ENCODE results near the gene LBR. TPM values are rescaled to one million over a fixed set of nuclear protein-coding genes. Genes with fewer than 3 reads are reported as not detected.

The LBR gene
- total RNA-seq, 3 donors from 2014 or later, result 87.9 to 161 (median 123) TPM

GRCh38 chr1:225449261-225449660 is 21.4 kb upstream of the LBR start:
- peaks cover 40% of the 10 kb centered on the region for H3K4me1 ChIP-seq (ENCODE audit: low read depth)
- DNase-seq (peak in 2 of 3 donors; percentile 71 to 77), ATAC-seq (peak; percentile 69)
- TF ChIP-seq, protein P1, sequence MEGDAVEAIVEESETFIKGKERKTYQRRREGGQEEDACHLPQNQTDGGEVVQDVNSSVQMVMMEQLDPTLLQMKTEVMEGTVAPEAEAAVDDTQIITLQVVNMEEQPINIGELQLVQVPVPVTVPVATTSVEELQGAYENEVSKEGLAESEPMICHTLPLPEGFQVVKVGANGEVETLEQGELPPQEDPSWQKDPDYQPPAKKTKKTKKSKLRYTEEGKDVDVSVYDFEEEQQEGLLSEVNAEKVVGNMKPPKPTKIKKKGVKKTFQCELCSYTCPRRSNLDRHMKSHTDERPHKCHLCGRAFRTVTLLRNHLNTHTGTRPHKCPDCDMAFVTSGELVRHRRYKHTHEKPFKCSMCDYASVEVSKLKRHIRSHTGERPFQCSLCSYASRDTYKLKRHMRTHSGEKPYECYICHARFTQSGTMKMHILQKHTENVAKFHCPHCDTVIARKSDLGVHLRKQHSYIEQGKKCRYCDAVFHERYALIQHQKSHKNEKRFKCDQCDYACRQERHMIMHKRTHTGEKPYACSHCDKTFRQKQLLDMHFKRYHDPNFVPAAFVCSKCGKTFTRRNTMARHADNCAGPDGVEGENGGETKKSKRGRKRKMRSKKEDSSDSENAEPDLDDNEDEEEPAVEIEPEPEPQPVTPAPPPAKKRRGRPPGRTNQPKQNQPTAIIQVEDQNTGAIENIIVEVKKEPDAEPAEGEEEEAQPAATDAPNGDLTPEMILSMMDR (IDR thresholded peaks at IDR 0.05), result no peak
- H3K36me3 ChIP-seq (ENCODE audit: low read depth), result no peaks in the 10 kb centered on the region
- H3K4me3 ChIP-seq, result no peak overlapping the region
- intact Hi-C loops (cut with DNase I, micrococcal nuclease), result no loop called here
- H3K9me3 ChIP-seq, result no peaks in the 10 kb centered on the region

GRCh38 chr1:225448146-225448805 is 20.4 kb upstream of the LBR start:
- intact Hi-C loops (cut with DNase I, micrococcal nuclease), result no loop called here
- Histone ChIP-seq H3K36me3 (ENCODE audit: low read depth) (no peaks in the 10 kb centered on the region), H3K4me3 (no peak overlapping the region), H3K9me3 (no peaks in the 10 kb centered on the region), H3K4me1 (ENCODE audit: low read depth) (peaks cover 49% of the 10 kb centered on the region)
- TF ChIP-seq, protein P1 (IDR thresholded peaks at IDR 0.05), result no peak
- DNase-seq, result peak in 1 of 3 donors; percentile 22
- no peak for ATAC-seq

- Histone ChIP-seq H3K9me3 (no peaks in the 10 kb centered on the region), H3K4me1 (ENCODE audit: low read depth) (peaks cover 54% of the 10 kb centered on the region), H3K36me3 (ENCODE audit: low read depth) (no peaks in the 10 kb centered on the region), H3K4me3 (no peak overlapping the region)
- TF ChIP-seq, protein P1 (IDR thresholded peaks at IDR 0.05), result no peak
- DNase-seq (peak; percentile 45 to 54 (median 49)), ATAC-seq (no peak)
- intact Hi-C loops (cut with DNase I, micrococcal nuclease), result no loop called here
These were observed 19.8 kb upstream of the LBR start for GRCh38 chr1:225447650-225448089.

DNA sequence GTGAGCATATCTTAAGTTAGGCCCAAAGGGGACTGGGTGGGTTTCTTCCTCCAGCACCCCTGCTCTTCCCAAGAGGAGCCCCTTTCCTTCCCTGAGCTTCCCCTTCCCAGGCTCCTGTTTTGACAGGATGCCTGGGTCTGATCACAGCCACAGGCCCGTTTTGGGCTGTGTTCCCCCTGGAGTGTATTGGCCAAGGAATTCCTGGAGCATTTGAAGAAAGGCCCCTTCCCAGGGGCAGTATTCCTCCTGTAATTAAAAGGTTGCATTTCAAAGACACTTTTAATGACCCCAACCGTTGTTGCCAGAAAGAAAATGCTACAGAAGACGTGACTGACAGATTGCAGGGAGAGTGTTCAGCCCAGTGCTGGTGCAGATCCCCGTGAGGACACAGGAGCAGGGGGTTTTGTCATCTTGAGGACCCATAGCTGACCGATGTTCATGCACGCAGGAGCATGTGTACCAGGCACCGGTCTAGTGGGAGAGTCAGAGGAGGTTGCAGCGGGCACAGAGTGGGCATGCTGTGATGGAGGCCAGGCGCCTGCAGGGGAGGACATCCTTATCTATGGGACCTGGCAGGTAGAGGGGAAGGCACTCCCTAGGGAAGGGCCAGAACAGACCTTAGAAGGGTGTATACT is 19.3 kb upstream of the LBR start:
- H3K36me3 ChIP-seq (ENCODE audit: low read depth), result no peaks in the 10 kb centered on the region
- H3K4me3 ChIP-seq, result no peak overlapping the region
- peak; percentile 25 to 55 (median 50) for DNase-seq
- ATAC-seq, result no peak
- TF ChIP-seq, protein P1 (IDR thresholded peaks at IDR 0.05), result no peak
- intact Hi-C loops (cut with DNase I, micrococcal nuclease), result no loop called here
- H3K4me1 ChIP-seq (ENCODE audit: low read depth), result peaks cover 58% of the 10 kb centered on the region
- H3K9me3 ChIP-seq, result no peaks in the 10 kb centered on the region

- DNase-seq (peak in 1 of 3 donors; percentile 44), ATAC-seq (no peak)
- TF ChIP-seq, protein P1 (IDR thresholded peaks at IDR 0.05), result no peak
- no peaks in the 10 kb centered on the region for H3K9me3 ChIP-seq
- intact Hi-C loops (cut with DNase I, micrococcal nuclease), result no loop called here
- peaks cover 62% of the 10 kb centered on the region for H3K4me1 ChIP-seq (ENCODE audit: low read depth)
- no peaks in the 10 kb centered on the region for H3K36me3 ChIP-seq (ENCODE audit: low read depth)
- H3K4me3 ChIP-seq, result no peak overlapping the region
These were observed 18.7 kb upstream of the LBR start for GRCh38 chr1:225446595-225446960.

Measured in mucosa of descending colon (tissue), 3 donors.